A549 treated with AZD2906 at 1 μM for 4 hours (cell line): Measurements from ENCODE around the gene SOX30. TPM values are rescaled to one million over a fixed set of nuclear protein-coding genes. Genes with fewer than 3 reads are reported as not detected.

Source experiments
- total RNA-seq: library from RNA; stranded (reverse); fragments of 200-300 nt; extraction: Qiagen RNA extraction; gene quantifications from 5 replicates; pipeline ENCODE4 v1.2.3, GENCODE V29; 2022

The SOX30 gene
- total RNA-seq, result 0.03 TPM in 1 of 5 replicates, not detected in the others

GRCh38 chr5:157652377-157652692 is at the start of gene SOX30:
SOX30 (minus strand) TSS chr5:157652438; CDS start chr5:157652078, 360 bp downstream.

DNA sequence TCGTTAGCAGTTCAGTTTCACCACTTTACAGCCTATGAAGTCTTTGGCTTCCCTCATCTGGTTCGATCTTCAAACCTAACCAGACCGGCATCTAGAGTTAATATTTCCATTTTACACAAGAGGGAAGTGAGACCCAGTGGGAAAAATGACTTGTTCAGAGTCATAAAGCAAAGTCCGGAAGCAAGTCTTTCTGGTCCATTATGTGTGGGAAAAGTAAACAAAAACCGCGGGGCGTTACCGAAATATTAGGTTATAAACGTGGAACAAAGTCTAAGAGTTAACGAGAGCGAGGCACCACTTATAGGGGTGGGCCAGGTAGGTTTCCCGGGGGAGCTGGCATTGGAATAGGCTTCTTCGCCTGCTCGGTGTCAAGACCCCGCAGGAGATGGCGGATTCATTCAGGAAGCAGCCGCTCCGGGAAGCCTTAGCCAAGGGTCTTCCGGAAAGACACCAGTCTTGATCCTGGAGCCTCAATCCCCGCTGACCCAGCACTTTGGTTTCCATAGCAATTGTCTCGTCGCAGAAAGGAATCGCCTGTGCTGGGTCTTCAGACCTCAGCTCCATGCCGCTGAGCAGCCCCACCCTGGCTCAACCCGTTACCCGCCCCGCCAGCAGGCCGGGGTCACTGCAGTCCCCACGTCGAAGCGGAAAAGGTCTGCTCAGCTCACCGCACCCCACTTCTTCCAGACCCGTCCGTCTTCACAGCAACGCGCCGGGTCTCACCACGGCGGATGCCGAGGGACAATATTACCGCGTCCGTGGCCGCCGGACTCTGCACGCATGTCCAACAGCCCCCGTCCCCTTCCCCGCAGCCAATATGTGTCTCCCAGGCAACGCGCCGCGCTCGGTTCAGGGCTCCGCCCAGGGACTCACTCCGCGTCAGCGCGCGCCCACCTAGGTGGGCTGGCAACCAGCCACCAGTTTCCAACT is 18.7 kb upstream of the SOX30 start, which contains the start of gene C5orf52:
Gene C5orf52 (plus strand): TSS at position 872 of the 930 bp plus-strand sequence. CDS start 82 bp downstream, outside the sequence.

Other genes starting within 250 kb of the SOX30 start
- gene NIPAL4, start 192.2 kb downstream of the SOX30 start, total RNA-seq, result 9.1 to 11.9 TPM (median 10.0 TPM) in 5 replicates
- 7.7 to 10.6 TPM (median 10.1 TPM) in 5 replicates for gene ADAM19, start 76.7 kb downstream of the SOX30 start, total RNA-seq
- not detected in 5 replicates for gene C5orf52, start 19.1 kb upstream of the SOX30 start, total RNA-seq
- 21.0 to 28.7 TPM (median 25.3 TPM) in 5 replicates for gene THG1L, start 79.0 kb upstream of the SOX30 start, total RNA-seq
- 2.4 to 2.9 TPM (median 2.8 TPM) in 5 replicates for gene LSM11, start 91.3 kb upstream of the SOX30 start, total RNA-seq
- gene CLINT1, start 206.7 kb upstream of the SOX30 start, total RNA-seq, result 65.4 to 78.4 TPM (median 69.9 TPM) in 5 replicates